ENCODE data around the gene MSI2.

GRCh38 chr17:57543230-57543629 is 286.9 kb downstream of the MSI2 start:
- TF ChIP-seq EZH2 (IDR thresholded peaks at IDR 0.05) (no peak), POLR2AphosphoS5 (IDR thresholded peaks at IDR 0.05; ENCODE audit: borderline replicate concordance, low read depth, low read length) (no peak), FOXP2 (optimal IDR thresholded peaks at IDR 0.05; ENCODE audit: control extremely low read depth, extremely low read length, insufficient read depth) (no peak)

Data from SK-N-MC (cell line).